K562 (cell line): ENCODE results near the gene CRYBG2. TPM values are rescaled to one million over a fixed set of nuclear protein-coding genes. Genes with fewer than 3 reads are reported as not detected.

Experiments
- CEBPB ChIP-seq: fragments of 450-650 bp; IDR thresholded peaks from 2 replicates; pipeline ENCODE4 v1.6.1; 2016; ENCODE audit warnings: missing genetic modification characterization, missing compliant biosample characterization
- CREB1 ChIP-seq, 2 experiments: sonication (generic) in 1 of 2; formaldehyde crosslinking in 1 of 2; IDR thresholded peaks; 2 replicates each; pipeline versions ENCODE4 v1.6.1 to v1.8.0; 2012 to 2022; ENCODE audit warnings: inconsistent platforms in 1 of 2, mild to moderate bottlenecking in 1 of 2, missing genetic modification reagents in 1 of 2, moderate library complexity in 1 of 2
- FOXA1 ChIP-seq: fragments of 450-650 bp; IDR thresholded peaks from 2 replicates; pipeline ENCODE4 v1.6.1; 2016; ENCODE audit warnings: mild to moderate bottlenecking, borderline replicate concordance
- HIVEP1 ChIP-seq: fragments of 250-450 bp; sonication (Bioruptor Pico); IDR thresholded peaks from 2 replicates; pipeline ENCODE4 v1.4.0; 2020; ENCODE audit warnings: mild to moderate bottlenecking
- KDM1A ChIP-seq, 2 experiments: fragments of 450-650 bp; IDR thresholded peaks; 2 replicates each; pipeline ENCODE4 v1.6.1; 2016; ENCODE audit warnings: mild to moderate bottlenecking in 2 of 2
- KDM2B ChIP-seq: fragments of 250-450 bp; sonication (Bioruptor Pico); IDR thresholded peaks from 2 replicates; pipeline ENCODE4 v1.8.0; 2021; ENCODE audit warnings: mild to moderate bottlenecking, moderate library complexity
- MEF2D ChIP-seq: conservative IDR thresholded peaks from 2 replicates; pipeline ENCODE4 v1.6.1; 2016; ENCODE audit warnings: low read depth, missing genetic modification characterization, missing compliant biosample characterization
- MYC ChIP-seq, 2 experiments: fragments of 250-450 bp in 1 of 2; sonication (Bioruptor Pico) in 1 of 2; IDR thresholded peaks; 2 replicates each; pipeline versions ENCODE4 v1.5.1 to v1.6.1; 2012 to 2021; ENCODE audit warnings: low read depth in 2 of 2, borderline replicate concordance in 1 of 2, improper control_type of control experiment in 1 of 2, low read length in 1 of 2, mild to moderate bottlenecking in 1 of 2, moderate library complexity in 1 of 2
- RBFOX2 ChIP-seq: fragments of 200-400 bp; formaldehyde crosslinking; IDR thresholded peaks from 2 replicates; pipeline ENCODE4 v1.6.1; 2017; ENCODE audit warnings: low read depth, mild to moderate bottlenecking, low read length, moderate library complexity
- SMARCA4 ChIP-seq: fragments of 450-650 bp; IDR thresholded peaks from 2 replicates; pipeline ENCODE4 v1.6.1; 2016
- SMC3 ChIP-seq: conservative IDR thresholded peaks from 2 replicates; pipeline ENCODE4 v1.6.1; 2011; ENCODE audit warnings: low read depth, low read length, improper control_type of control experiment; ENCODE audit not compliant: insufficient read depth
- SP1 ChIP-seq: sonication (generic); formaldehyde crosslinking; IDR thresholded peaks from 2 replicates; pipeline ENCODE4 v1.8.1; 2022; ENCODE audit warnings: mild to moderate bottlenecking, missing genetic modification reagents
- TGIF2 ChIP-seq: sonication (generic); formaldehyde crosslinking; IDR thresholded peaks from 2 replicates; pipeline ENCODE4 v1.8.1; 2022; ENCODE audit warnings: mild to moderate bottlenecking, missing genetic modification reagents, moderate library complexity
- ZNF347 ChIP-seq: fragments of 450-650 bp; formaldehyde crosslinking; IDR thresholded peaks from 2 replicates; pipeline ENCODE4 v1.4.0; 2020; ENCODE audit warnings: low read depth, mild to moderate bottlenecking, moderate library complexity
- polyA plus RNA-seq, 8 experiments: library from polyadenylated mRNA; depleted of rRNA in 4 of 8; stranded (reverse) in 5 of 8; unstranded in 3 of 8; fragments of >200 nt; fragmentation: Nextera tagmentation in 2 of 8; fragmentation: Illumina TruSeq in 1 of 8; extraction: Ambion mirVana in 2 of 8; extraction: Trizol in 1 of 8; gene quantifications; 2 replicates each; pipeline versions ENCODE4 v1.2.1 to v1.2.3, GENCODE V29; 2011 to 2014; ENCODE audit warnings: inconsistent platforms in 1 of 8, missing spikeins in 1 of 8
- total RNA-seq, 7 experiments: library from RNA; depleted of rRNA in 6 of 7; stranded (reverse); fragments of >200 nt in 6 of 7; fragmentation: Illumina TruSeq in 2 of 7; extraction: Trizol in 2 of 7; gene quantifications; 2 replicates each; pipeline versions ENCODE4 v1.2.1 to v1.2.3, GENCODE V29; 2011 to 2021; ENCODE audit warnings: low replicate concordance in 1 of 7
- TF ChIP-seq, protein P1 (sequence below): sonication (generic); formaldehyde crosslinking; IDR thresholded peaks from 2 replicates; pipeline ENCODE4 v1.8.0; 2022; ENCODE audit warnings: missing genetic modification reagents, mild to moderate bottlenecking, borderline replicate concordance
- TF ChIP-seq, protein P2 (sequence below): fragments of 450-650 bp; conservative IDR thresholded peaks from 2 replicates; pipeline ENCODE4 v1.6.1; 2016; ENCODE audit warnings: missing genetic modification characterization, low read depth, mild to moderate bottlenecking, control low read depth, missing compliant biosample characterization
- TF ChIP-seq, protein P3 (sequence below): sonication (generic); IDR thresholded peaks from 2 replicates; pipeline ENCODE4 v1.6.1; 2016
- TF ChIP-seq, protein P4 (sequence below): sonication (generic); formaldehyde crosslinking; IDR thresholded peaks from 2 replicates; pipeline ENCODE4 v1.8.0; 2022; ENCODE audit warnings: mild to moderate bottlenecking, missing genetic modification reagents

CRYBG2 gene
- total and polyA plus RNA-seq, 9 of the 15 experiments (the other 6 are each of a cell fraction or from before 2014, with no cell fraction given), result 0.39 to 8.5 (median 3.7) TPM

DNA sequence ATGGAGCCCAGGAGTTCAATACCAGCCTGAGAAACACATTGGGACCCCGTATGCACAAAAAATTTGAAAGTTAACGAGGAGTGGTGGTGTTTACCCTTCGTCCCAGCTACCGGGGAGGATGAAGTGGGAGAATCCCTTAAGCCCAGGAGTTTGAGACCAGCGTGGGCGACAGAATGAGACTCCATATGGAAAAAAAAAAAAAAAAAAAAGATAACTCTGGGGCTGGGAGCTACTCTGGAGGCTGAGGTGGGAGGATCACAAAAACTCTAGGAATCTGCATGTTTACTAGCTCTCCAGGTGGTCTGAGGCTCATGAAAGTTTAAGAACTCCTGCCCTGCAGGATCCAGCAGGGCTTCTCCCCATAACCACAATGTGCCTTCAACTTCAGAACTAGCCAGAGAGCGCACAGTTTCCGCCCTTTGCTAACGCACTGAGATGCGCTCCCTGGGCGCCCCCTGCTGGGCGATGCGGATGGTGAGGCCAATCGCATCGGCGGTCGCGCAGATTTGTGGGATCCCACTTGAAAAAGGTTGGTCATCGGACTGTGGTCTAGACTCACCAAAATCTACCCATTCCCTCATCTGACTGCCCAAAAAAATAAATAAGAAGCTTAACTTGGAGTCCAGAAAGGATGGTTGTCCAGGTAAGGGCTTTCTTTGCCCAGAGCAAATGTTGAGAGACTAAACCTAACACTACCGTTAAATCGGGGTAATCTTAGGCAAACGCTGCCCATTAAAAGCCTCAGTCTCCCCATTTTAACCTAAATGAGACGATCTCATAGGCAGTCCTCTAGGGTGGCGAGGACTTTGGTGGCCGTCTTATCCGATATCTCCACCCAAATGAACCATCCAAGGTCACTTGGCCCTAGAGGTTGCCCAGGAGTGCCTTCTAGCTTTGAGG is 9.9 kb upstream of the CRYBG2 start (continued):
- TF ChIP-seq, protein P1, sequence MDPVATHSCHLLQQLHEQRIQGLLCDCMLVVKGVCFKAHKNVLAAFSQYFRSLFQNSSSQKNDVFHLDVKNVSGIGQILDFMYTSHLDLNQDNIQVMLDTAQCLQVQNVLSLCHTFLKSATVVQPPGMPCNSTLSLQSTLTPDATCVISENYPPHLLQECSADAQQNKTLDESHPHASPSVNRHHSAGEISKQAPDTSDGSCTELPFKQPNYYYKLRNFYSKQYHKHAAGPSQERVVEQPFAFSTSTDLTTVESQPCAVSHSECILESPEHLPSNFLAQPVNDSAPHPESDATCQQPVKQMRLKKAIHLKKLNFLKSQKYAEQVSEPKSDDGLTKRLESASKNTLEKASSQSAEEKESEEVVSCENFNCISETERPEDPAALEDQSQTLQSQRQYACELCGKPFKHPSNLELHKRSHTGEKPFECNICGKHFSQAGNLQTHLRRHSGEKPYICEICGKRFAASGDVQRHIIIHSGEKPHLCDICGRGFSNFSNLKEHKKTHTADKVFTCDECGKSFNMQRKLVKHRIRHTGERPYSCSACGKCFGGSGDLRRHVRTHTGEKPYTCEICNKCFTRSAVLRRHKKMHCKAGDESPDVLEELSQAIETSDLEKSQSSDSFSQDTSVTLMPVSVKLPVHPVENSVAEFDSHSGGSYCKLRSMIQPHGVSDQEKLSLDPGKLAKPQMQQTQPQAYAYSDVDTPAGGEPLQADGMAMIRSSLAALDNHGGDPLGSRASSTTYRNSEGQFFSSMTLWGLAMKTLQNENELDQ (CRISPR knock-in tag), result 0 out of 2 replicates have a peak, but pooled peaks have one; percentile 20
- TF ChIP-seq SMARCA4 (0 out of 2 replicates have a peak, but pooled peaks have one; percentile 10), KDM1A (IDR thresholded peaks at IDR 0.05) (peak; percentile 34 to 40; a peak in 1 of 4 replicates), HIVEP1 (CRISPR knock-in tag) (0 out of 2 replicates have a peak, but pooled peaks have one; percentile 48), FOXA1 (no peak), MYC (IDR thresholded peaks at IDR 0.05; ENCODE audit: low read depth, low read length) (peak; percentile 60; the same call in 1 of the 2 replicates), MYC (CRISPR knock-in tag; IDR thresholded peaks at IDR 0.05; ENCODE audit: borderline replicate concordance, low read depth) (no peak), RBFOX2 (peak; percentile 49; the same call in 1 of the 2 replicates), SMC3 (peak; percentile 96), MEF2D (tag) (no peak), ZNF347 (CRISPR knock-in tag) (no peak), TGIF2 (CRISPR knock-in tag) (no peak), CREB1 (IDR thresholded peaks at IDR 0.05) (peak; percentile 46; the same call in 1 of the 2 replicates), CREB1 (CRISPR knock-in tag; IDR thresholded peaks at IDR 0.05) (peak; percentile 61; the same call in 1 of the 2 replicates), SP1 (CRISPR knock-in tag) (peak; percentile 34; the same call in 1 of the 2 replicates), KDM2B (0 out of 2 replicates have a peak, but pooled peaks have one; percentile 63), CEBPB (tag) (no peak)
- TF ChIP-seq, protein P2, sequence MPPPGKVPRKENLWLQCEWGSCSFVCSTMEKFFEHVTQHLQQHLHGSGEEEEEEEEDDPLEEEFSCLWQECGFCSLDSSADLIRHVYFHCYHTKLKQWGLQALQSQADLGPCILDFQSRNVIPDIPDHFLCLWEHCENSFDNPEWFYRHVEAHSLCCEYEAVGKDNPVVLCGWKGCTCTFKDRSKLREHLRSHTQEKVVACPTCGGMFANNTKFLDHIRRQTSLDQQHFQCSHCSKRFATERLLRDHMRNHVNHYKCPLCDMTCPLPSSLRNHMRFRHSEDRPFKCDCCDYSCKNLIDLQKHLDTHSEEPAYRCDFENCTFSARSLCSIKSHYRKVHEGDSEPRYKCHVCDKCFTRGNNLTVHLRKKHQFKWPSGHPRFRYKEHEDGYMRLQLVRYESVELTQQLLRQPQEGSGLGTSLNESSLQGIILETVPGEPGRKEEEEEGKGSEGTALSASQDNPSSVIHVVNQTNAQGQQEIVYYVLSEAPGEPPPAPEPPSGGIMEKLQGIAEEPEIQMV (tag), result no peak
- TF ChIP-seq, protein P3, sequence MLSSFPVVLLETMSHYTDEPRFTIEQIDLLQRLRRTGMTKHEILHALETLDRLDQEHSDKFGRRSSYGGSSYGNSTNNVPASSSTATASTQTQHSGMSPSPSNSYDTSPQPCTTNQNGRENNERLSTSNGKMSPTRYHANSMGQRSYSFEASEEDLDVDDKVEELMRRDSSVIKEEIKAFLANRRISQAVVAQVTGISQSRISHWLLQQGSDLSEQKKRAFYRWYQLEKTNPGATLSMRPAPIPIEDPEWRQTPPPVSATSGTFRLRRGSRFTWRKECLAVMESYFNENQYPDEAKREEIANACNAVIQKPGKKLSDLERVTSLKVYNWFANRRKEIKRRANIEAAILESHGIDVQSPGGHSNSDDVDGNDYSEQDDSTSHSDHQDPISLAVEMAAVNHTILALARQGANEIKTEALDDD, result peak; percentile 59; the same call in 1 of the 2 replicates
- TF ChIP-seq, protein P4, sequence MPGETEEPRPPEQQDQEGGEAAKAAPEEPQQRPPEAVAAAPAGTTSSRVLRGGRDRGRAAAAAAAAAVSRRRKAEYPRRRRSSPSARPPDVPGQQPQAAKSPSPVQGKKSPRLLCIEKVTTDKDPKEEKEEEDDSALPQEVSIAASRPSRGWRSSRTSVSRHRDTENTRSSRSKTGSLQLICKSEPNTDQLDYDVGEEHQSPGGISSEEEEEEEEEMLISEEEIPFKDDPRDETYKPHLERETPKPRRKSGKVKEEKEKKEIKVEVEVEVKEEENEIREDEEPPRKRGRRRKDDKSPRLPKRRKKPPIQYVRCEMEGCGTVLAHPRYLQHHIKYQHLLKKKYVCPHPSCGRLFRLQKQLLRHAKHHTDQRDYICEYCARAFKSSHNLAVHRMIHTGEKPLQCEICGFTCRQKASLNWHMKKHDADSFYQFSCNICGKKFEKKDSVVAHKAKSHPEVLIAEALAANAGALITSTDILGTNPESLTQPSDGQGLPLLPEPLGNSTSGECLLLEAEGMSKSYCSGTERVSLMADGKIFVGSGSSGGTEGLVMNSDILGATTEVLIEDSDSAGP (CRISPR knock-in tag), result no peak
